HepG2 (cell line): Measurements from ENCODE around the gene SOCS1. TPM values are rescaled to one million over a fixed set of nuclear protein-coding genes. Genes with fewer than 3 reads are reported as not detected.

Experiments used
- ELF4 ChIP-seq: sonication (generic); formaldehyde crosslinking; IDR thresholded peaks from 2 replicates; pipeline ENCODE4 v1.5.0; 2020; ENCODE audit warnings: missing genetic modification reagents, mild to moderate bottlenecking, moderate library complexity, borderline replicate concordance
- PCBP2 ChIP-seq: fragments of 200-400 bp; formaldehyde crosslinking; optimal IDR thresholded peaks from 2 replicates; pipeline ENCODE3; 2018; ENCODE audit warnings: low read length, low read depth; ENCODE audit not compliant: poor library complexity, severe bottlenecking
- PHF20 ChIP-seq: sonication (generic); formaldehyde crosslinking; IDR thresholded peaks from 2 replicates; pipeline ENCODE4 v1.5.0; 2020; ENCODE audit warnings: mild to moderate bottlenecking, missing genetic modification reagents
- ZKSCAN5 ChIP-seq: sonication (generic); formaldehyde crosslinking; IDR thresholded peaks from 2 replicates; pipeline ENCODE4 v1.5.1; 2020; ENCODE audit warnings: mild to moderate bottlenecking, missing genetic modification reagents
- ZMAT3 ChIP-seq: sonication (generic); formaldehyde crosslinking; conservative IDR thresholded peaks from 2 replicates; pipeline ENCODE4 v1.7.0; 2021; ENCODE audit warnings: missing genetic modification reagents
- ZNF331 ChIP-seq: sonication (generic); formaldehyde crosslinking; IDR thresholded peaks from 2 replicates; pipeline ENCODE4 v1.4.0; 2020; ENCODE audit warnings: missing genetic modification reagents
- ZNF451 ChIP-seq: sonication (generic); formaldehyde crosslinking; IDR thresholded peaks from 2 replicates; pipeline ENCODE4 v1.5.0; 2020; ENCODE audit warnings: mild to moderate bottlenecking, missing genetic modification reagents
- ZNF557 ChIP-seq: sonication (generic); formaldehyde crosslinking; IDR thresholded peaks from 2 replicates; pipeline ENCODE4 v1.4.0; 2020; ENCODE audit warnings: missing genetic modification reagents
- polyA plus RNA-seq, 8 experiments: library from polyadenylated mRNA; depleted of rRNA in 3 of 8; stranded (reverse) in 7 of 8; unstranded in 1 of 8; fragments of >200 nt; fragmentation: Illumina TruSeq in 4 of 8; extraction: Trizol in 4 of 8; gene quantifications; 2 replicates each; pipeline versions ENCODE4 v1.2.1 to v1.2.3, GENCODE V29; 2011 to 2016; ENCODE audit warnings: low read depth in 4 of 8, missing spikeins in 1 of 8, mixed read lengths in 1 of 8; ENCODE audit not compliant: insufficient read depth in 1 of 8
- total RNA-seq, 5 experiments: library from RNA; depleted of rRNA; stranded (reverse); fragments of >200 nt; fragmentation: Illumina TruSeq; extraction: Trizol; gene quantifications; 2 replicates each; pipeline ENCODE4 v1.2.3, GENCODE V29; 2016; ENCODE audit warnings: low read depth in 1 of 5
- TF ChIP-seq, protein P1 (sequence below): sonication (generic); formaldehyde crosslinking; IDR thresholded peaks from 2 replicates; pipeline ENCODE4 v1.4.0; 2020; ENCODE audit warnings: missing genetic modification reagents, borderline replicate concordance
- TF ChIP-seq, protein P2 (sequence below): sonication (generic); formaldehyde crosslinking; IDR thresholded peaks from 2 replicates; pipeline ENCODE4 v1.5.0; 2020; ENCODE audit warnings: mild to moderate bottlenecking, missing genetic modification reagents, borderline replicate concordance
- TF ChIP-seq, protein P3 (sequence below): sonication (generic); formaldehyde crosslinking; IDR thresholded peaks from 2 replicates; pipeline ENCODE4 v1.5.0; 2020; ENCODE audit warnings: mild to moderate bottlenecking, missing genetic modification reagents, borderline replicate concordance

Gene SOCS1
- total and polyA plus RNA-seq, 2 of the 13 experiments (the other 11 are each of a cell fraction or from before 2014, with no cell fraction given): 5.3 to 6.3 TPM

- TF ChIP-seq, protein P1, sequence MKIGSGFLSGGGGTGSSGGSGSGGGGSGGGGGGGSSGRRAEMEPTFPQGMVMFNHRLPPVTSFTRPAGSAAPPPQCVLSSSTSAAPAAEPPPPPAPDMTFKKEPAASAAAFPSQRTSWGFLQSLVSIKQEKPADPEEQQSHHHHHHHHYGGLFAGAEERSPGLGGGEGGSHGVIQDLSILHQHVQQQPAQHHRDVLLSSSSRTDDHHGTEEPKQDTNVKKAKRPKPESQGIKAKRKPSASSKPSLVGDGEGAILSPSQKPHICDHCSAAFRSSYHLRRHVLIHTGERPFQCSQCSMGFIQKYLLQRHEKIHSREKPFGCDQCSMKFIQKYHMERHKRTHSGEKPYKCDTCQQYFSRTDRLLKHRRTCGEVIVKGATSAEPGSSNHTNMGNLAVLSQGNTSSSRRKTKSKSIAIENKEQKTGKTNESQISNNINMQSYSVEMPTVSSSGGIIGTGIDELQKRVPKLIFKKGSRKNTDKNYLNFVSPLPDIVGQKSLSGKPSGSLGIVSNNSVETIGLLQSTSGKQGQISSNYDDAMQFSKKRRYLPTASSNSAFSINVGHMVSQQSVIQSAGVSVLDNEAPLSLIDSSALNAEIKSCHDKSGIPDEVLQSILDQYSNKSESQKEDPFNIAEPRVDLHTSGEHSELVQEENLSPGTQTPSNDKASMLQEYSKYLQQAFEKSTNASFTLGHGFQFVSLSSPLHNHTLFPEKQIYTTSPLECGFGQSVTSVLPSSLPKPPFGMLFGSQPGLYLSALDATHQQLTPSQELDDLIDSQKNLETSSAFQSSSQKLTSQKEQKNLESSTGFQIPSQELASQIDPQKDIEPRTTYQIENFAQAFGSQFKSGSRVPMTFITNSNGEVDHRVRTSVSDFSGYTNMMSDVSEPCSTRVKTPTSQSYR (CRISPR knock-in tag): no peak
- TF ChIP-seq PCBP2: no peak
- no peak for TF ChIP-seq ZNF331 (CRISPR knock-in tag)
- TF ChIP-seq, protein P2, sequence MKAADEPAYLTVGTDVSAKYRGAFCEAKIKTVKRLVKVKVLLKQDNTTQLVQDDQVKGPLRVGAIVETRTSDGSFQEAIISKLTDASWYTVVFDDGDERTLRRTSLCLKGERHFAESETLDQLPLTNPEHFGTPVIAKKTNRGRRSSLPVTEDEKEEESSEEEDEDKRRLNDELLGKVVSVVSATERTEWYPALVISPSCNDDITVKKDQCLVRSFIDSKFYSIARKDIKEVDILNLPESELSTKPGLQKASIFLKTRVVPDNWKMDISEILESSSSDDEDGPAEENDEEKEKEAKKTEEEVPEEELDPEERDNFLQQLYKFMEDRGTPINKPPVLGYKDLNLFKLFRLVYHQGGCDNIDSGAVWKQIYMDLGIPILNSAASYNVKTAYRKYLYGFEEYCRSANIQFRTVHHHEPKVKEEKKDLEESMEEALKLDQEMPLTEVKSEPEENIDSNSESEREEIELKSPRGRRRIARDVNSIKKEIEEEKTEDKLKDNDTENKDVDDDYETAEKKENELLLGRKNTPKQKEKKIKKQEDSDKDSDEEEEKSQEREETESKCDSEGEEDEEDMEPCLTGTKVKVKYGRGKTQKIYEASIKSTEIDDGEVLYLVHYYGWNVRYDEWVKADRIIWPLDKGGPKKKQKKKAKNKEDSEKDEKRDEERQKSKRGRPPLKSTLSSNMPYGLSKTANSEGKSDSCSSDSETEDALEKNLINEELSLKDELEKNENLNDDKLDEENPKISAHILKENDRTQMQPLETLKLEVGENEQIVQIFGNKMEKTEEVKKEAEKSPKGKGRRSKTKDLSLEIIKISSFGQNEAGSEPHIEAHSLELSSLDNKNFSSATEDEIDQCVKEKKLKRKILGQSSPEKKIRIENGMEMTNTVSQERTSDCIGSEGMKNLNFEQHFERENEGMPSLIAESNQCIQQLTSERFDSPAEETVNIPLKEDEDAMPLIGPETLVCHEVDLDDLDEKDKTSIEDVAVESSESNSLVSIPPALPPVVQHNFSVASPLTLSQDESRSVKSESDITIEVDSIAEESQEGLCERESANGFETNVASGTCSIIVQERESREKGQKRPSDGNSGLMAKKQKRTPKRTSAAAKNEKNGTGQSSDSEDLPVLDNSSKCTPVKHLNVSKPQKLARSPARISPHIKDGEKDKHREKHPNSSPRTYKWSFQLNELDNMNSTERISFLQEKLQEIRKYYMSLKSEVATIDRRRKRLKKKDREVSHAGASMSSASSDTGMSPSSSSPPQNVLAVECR (CRISPR knock-in tag): no peak
- TF ChIP-seq ZNF557 (CRISPR knock-in tag): no peak
- TF ChIP-seq ZKSCAN5 (CRISPR knock-in tag): no peak
- TF ChIP-seq ZMAT3 (CRISPR knock-in tag): no peak
- no peak for TF ChIP-seq PHF20 (CRISPR knock-in tag)
- TF ChIP-seq ELF4 (CRISPR knock-in tag): no peak
- TF ChIP-seq, protein P3, sequence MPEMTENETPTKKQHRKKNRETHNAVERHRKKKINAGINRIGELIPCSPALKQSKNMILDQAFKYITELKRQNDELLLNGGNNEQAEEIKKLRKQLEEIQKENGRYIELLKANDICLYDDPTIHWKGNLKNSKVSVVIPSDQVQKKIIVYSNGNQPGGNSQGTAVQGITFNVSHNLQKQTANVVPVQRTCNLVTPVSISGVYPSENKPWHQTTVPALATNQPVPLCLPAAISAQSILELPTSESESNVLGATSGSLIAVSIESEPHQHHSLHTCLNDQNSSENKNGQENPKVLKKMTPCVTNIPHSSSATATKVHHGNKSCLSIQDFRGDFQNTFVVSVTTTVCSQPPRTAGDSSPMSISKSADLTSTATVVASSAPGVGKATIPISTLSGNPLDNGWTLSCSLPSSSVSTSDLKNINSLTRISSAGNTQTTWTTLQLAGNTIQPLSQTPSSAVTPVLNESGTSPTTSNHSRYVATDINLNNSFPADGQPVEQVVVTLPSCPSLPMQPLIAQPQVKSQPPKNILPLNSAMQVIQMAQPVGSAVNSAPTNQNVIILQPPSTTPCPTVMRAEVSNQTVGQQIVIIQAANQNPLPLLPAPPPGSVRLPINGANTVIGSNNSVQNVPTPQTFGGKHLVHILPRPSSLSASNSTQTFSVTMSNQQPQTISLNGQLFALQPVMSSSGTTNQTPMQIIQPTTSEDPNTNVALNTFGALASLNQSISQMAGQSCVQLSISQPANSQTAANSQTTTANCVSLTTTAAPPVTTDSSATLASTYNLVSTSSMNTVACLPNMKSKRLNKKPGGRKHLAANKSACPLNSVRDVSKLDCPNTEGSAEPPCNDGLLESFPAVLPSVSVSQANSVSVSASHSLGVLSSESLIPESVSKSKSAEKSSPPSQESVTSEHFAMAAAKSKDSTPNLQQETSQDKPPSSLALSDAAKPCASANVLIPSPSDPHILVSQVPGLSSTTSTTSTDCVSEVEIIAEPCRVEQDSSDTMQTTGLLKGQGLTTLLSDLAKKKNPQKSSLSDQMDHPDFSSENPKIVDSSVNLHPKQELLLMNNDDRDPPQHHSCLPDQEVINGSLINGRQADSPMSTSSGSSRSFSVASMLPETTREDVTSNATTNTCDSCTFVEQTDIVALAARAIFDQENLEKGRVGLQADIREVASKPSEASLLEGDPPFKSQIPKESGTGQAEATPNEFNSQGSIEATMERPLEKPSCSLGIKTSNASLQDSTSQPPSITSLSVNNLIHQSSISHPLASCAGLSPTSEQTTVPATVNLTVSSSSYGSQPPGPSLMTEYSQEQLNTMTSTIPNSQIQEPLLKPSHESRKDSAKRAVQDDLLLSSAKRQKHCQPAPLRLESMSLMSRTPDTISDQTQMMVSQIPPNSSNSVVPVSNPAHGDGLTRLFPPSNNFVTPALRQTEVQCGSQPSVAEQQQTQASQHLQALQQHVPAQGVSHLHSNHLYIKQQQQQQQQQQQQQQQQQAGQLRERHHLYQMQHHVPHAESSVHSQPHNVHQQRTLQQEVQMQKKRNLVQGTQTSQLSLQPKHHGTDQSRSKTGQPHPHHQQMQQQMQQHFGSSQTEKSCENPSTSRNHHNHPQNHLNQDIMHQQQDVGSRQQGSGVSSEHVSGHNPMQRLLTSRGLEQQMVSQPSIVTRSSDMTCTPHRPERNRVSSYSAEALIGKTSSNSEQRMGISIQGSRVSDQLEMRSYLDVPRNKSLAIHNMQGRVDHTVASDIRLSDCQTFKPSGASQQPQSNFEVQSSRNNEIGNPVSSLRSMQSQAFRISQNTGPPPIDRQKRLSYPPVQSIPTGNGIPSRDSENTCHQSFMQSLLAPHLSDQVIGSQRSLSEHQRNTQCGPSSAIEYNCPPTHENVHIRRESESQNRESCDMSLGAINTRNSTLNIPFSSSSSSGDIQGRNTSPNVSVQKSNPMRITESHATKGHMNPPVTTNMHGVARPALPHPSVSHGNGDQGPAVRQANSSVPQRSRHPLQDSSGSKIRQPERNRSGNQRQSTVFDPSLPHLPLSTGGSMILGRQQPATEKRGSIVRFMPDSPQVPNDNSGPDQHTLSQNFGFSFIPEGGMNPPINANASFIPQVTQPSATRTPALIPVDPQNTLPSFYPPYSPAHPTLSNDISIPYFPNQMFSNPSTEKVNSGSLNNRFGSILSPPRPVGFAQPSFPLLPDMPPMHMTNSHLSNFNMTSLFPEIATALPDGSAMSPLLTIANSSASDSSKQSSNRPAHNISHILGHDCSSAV (CRISPR knock-in tag): no peak
- no peak for TF ChIP-seq ZNF451
Measured at GRCh38 chr16:11277607-11278337, 21.8 kb upstream of the SOCS1 start (continued).
